ENCODE measurements around the gene TMEM175. TPM values are rescaled to one million over a fixed set of nuclear protein-coding genes. Genes with fewer than 3 reads are reported as not detected.
"Not testable (repeated sequence)": the region's sequence is repeated elsewhere in the genome, so short reads cannot be mapped to it uniquely, and the experiment has no call there.

TMEM175 gene
- total and polyA plus RNA-seq, 8 donors: 10.0 to 96.6 (median 16.4) TPM

DNA sequence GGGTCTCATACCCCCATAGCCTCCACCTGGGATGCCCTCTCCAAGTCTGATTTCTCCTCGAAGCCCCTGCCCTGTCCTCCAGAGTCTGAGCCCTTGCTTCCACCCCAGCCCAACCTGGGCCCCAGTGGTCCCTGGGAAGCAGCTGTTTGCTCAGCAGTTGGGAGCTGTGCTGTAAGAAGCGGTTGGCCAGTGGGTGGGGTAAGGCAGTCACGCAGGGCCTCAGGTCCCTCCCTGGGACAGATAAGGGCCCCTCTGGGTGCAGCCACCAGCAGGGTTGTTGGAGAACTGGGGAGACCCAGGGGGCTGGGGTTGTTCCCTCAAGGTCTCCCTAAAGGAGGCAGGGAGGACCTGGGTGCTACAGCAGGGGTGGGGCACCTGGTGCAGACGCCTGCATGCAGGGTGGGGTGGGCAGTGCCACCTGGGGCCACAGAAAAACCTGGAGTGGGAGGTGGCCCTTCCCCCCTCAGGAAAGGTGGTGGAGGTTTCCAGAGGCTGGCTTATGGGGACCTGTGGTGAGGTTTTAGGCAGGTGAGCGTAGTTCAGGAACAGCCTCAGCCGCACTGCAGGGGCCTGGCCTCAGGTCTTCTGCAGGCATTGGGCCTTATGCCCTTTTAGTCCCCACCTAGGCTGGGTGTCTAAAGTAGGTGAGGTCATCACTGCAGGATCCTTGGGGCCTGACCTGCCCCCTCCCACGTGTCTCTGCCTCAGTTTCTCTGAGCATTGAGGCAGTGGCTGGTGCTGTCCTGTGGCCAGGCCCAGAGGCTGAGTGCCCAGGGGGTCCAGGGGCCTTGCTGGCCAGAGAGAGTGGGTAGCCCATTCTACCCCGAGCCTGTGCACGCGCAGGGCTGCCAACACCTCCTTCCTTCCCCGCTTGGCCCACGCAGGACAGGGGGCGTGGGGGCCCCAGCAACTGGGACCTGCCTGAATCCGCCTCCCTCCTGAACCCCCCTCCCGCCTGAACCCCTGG, 64.1 kb downstream of the TMEM175 start:
- intact Hi-C loops (cut with DNase I): no loop called here
- TF ChIP-seq, protein P1, sequence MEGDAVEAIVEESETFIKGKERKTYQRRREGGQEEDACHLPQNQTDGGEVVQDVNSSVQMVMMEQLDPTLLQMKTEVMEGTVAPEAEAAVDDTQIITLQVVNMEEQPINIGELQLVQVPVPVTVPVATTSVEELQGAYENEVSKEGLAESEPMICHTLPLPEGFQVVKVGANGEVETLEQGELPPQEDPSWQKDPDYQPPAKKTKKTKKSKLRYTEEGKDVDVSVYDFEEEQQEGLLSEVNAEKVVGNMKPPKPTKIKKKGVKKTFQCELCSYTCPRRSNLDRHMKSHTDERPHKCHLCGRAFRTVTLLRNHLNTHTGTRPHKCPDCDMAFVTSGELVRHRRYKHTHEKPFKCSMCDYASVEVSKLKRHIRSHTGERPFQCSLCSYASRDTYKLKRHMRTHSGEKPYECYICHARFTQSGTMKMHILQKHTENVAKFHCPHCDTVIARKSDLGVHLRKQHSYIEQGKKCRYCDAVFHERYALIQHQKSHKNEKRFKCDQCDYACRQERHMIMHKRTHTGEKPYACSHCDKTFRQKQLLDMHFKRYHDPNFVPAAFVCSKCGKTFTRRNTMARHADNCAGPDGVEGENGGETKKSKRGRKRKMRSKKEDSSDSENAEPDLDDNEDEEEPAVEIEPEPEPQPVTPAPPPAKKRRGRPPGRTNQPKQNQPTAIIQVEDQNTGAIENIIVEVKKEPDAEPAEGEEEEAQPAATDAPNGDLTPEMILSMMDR (IDR thresholded peaks at IDR 0.05): no peak
- Histone ChIP-seq H3K4me3 (no peak overlapping the region), H3K9me3 (no peaks in the 10 kb centered on the region), H3K27me3 (peaks cover 0 to under 1% (median 0%) of the 10 kb centered on the region in 4 donors), H3K27ac (no peak overlapping the region), H3K4me1 (peaks cover 19 to 25% (median 20%) of the 10 kb centered on the region in 3 donors), H3K36me3 (no peaks in the 10 kb centered on the region)
- DNase-seq (peak in 3 of 6 donors; percentile 7 to 64 (median 30)), FAIRE-seq (no peak), ATAC-seq (no peak)
- WGBS, 2 donors: 74 to 81% methylated on average over 15 of the region's 15 CpGs

DNA sequence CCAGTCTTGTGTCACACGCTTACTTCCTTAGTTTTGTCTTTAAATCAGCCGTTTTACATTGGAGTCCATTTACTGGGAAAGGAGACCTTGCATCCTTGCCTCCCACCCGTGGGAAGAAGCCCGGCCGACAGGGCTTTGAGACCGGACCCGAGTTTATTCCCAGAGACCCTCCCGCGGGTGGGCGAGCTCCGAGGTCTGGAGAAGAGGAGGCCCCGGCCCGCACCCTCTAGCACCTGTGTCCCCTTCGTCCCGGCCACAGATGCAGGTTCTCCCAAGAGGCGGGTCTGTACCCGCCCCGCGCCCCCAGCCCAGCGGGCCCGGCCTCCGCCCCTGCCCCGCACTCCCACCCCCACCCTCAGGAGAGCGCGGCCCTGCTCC, 64.7 kb downstream of the TMEM175 start:
- H3K27me3 ChIP-seq: peaks cover 0 to 5% (median 2%) of the 10 kb centered on the region in 4 donors
- FAIRE-seq (no peak), DNase-seq (peak in 3 of 6 donors; percentile 42 to 81 (median 59)), ATAC-seq (no peak)
- no peaks in the 10 kb centered on the region for H3K36me3 ChIP-seq
- peak overlapping the region in 3 of 4 donors; percentile 14 to 47 (median 39) for H3K4me3 ChIP-seq
- TF ChIP-seq, protein P1 (IDR thresholded peaks at IDR 0.05): no peak
- 11 to 19% methylated on average over 18 to 25 of the region's 25 CpGs for WGBS, 2 donors
- H3K27ac ChIP-seq: no peak overlapping the region
- intact Hi-C loops (cut with DNase I): no loop called here
- H3K9me3 ChIP-seq: no peaks in the 10 kb centered on the region
- peaks cover 16 to 22% (median 17%) of the 10 kb centered on the region in 3 donors for H3K4me1 ChIP-seq

DNA sequence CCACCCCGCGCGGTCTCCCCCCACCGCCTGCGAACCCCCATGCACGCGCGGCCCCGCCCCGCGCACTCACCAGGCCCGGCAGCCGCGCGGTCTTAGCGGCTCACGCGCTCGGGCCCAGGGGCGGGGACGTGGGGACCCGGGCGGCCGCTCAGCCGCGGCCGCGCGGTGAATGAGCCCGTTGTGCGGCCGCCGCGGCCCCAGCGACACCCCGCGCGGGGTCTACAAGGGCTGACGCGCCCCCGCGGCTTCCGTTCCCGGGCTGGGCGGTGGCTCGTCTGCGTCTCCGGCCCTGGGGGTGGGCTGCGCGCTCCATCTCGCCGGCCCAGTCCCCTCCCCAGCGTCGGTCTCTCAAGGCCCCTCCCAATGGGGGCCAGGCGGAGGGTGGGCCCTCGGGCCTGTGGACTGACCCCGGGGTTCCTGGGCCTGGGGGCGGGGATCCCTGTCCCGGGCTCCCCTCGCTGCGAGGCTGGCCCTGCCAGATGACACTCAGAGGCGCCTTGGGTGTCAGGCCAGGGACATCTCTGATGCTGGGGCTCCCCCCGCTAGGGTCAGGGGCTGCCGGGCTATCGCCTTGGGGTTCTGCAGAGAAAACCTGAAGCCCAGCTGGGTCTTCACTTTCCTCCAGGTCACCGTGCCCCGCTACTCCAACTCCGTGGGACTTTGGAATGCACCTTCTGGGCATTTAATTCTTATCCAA, 65.3 kb downstream of the TMEM175 start:
- intact Hi-C loops (cut with DNase I): no loop called here
- H3K27me3 ChIP-seq: peaks cover 0 to 7% (median 2%) of the 10 kb centered on the region in 4 donors
- DNase-seq: peak in 3 of 6 donors; percentile 48 to 74 (median 72)
- peak in 1 of 4 donors; percentile 17 for ATAC-seq
- TF ChIP-seq, protein P1 (IDR thresholded peaks at IDR 0.05): no peak
- H3K4me1 ChIP-seq: peaks cover 18 to 20% (median 18%) of the 10 kb centered on the region in 3 donors
- 3 to 7% methylated on average over 36 to 68 of the region's 68 CpGs for WGBS, 2 donors
- H3K36me3 ChIP-seq: no peaks in the 10 kb centered on the region
- no peaks in the 10 kb centered on the region for H3K9me3 ChIP-seq
- no peak for FAIRE-seq
- H3K4me3 ChIP-seq: peak overlapping the region in 3 of 4 donors; percentile 14 to 47 (median 39)
- H3K27ac ChIP-seq: no peak overlapping the region

DNA sequence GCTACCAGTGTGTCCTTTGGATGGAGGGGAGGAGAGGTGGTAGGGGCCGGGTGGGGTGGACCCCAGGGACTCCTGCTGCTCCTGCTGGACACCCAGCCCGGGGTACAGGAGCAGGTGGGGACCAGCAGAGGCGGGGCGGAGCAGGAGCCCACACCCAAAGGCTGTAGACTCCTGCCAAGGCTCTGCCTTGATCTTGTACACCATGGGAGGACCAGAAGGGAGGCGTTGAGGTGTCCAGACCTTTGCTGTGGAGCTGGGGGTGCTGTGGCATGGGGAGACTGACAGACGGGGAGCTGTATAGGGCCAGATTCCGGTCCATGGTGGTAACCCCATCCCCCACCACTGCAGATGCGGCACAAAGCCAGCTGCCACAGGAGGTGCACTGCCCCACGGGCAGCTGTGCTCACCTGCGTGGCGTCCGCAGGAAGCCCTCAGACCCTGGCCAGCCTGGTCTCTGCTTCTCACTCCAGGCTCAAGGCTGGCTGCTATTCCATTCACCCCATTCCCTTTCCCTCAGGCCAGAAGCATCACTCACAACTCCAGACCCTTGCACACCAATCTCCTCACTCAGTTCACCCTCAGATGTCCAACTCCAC, 65.9 kb downstream of the TMEM175 start:
- DNase-seq: peak in 2 of 6 donors; percentile 49 to 65
- TF ChIP-seq, protein P1 (IDR thresholded peaks at IDR 0.05): no peak
- H3K27ac ChIP-seq: no peak overlapping the region
- FAIRE-seq: no peak
- peaks cover 14 to 22% (median 19%) of the 10 kb centered on the region in 3 donors for H3K4me1 ChIP-seq
- 27 to 47% methylated on average over 12 of the region's 12 CpGs for whole genome bisulfite sequencing, 2 donors
- no peak overlapping the region for H3K4me3 ChIP-seq
- intact Hi-C loops (cut with DNase I): no loop called here
- ATAC-seq: no peak
- no peaks in the 10 kb centered on the region for H3K9me3 ChIP-seq
- H3K27me3 ChIP-seq: peaks cover 0 to 13% (median 2%) of the 10 kb centered on the region in 4 donors
- H3K36me3 ChIP-seq: no peaks in the 10 kb centered on the region

DNA sequence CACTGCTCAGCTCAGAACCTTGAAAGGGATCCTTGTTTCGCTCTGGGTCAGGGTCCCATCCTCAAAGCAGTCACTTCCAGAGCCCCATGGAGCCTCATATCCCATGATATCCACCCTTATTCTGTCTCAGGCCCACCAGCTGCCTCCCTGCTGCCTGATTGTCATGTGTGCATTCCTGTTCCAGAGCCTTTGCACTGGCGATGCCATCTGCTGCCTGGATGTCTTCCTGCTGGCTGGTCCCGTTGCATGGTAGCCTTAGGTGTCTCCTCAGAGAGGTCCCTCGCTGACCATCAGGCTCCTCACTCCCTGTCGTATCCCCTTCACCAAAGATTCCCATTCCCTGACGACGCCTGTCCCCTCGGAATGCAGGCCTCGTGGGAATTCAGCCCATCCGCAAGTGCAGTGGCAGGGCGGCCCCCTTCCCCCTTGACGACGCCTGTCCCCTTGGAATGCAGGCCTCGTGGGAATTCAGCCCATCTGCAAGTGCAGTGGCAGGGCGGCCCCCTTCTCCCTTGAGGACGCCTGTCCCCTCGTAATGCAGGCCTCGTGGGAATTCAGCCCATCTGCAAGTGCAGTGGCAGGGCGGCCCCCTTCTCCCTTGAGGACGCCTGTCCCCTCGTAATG, 67.1 kb downstream of the TMEM175 start:
- ATAC-seq; intact Hi-C loops (cut with DNase I); H3K27ac ChIP-seq; H3K36me3 ChIP-seq; FAIRE-seq; H3K9me3 ChIP-seq; H3K4me3 ChIP-seq: not testable (repeated sequence)
- Histone ChIP-seq H3K27me3 (peaks cover 0 to 18% (median 5%) of the 10 kb centered on the region in 4 donors), H3K4me1 (peaks cover 6 to 15% (median 11%) of the 10 kb centered on the region in 3 donors)
- DNase-seq: peak in 2 of 6 donors; percentile 24 to 35
- 42 to 57% methylated on average over 15 to 17 of the region's 21 CpGs for WGBS, 2 donors

All from pancreas (tissue), 10 donors.